WI38 (cell line): ENCODE results near the gene THBS1.

ENCODE experiments used
- H3K4me3 ChIP-seq: 2 replicates; pipeline ENCODE4 v1.5.1; 2011; ENCODE audit warnings: low read depth, mild to moderate bottlenecking, control low read depth, low read length
- TF ChIP-seq, protein P1 (sequence below): IDR thresholded peaks from 2 replicates; pipeline ENCODE4 v1.5.1; 2012; ENCODE audit warnings: low read depth, mild to moderate bottlenecking, control low read depth, low read length

THBS1 gene

DNA sequence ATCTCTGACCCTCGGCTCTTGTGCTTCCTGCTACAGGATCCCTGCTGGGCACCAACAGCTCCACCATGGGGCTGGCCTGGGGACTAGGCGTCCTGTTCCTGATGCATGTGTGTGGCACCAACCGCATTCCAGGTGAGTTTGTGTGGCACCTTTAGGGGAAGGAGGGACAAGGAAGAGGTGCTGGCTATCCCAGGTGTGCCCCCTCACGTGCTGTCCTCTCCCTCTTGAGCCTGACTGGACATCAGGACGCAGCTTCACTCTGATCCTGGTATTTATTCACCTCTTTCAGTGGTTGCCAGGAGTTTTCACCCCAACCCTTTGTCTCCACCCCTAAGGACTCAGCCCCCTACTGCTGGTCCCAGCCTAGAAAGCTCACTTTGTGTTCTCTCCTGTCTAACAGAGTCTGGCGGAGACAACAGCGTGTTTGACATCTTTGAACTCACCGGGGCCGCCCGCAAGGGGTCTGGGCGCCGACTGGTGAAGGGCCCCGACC, 960 bp downstream of the THBS1 start:
- H3K4me3 ChIP-seq = peak overlapping the region; percentile 96
- TF ChIP-seq, protein P1, sequence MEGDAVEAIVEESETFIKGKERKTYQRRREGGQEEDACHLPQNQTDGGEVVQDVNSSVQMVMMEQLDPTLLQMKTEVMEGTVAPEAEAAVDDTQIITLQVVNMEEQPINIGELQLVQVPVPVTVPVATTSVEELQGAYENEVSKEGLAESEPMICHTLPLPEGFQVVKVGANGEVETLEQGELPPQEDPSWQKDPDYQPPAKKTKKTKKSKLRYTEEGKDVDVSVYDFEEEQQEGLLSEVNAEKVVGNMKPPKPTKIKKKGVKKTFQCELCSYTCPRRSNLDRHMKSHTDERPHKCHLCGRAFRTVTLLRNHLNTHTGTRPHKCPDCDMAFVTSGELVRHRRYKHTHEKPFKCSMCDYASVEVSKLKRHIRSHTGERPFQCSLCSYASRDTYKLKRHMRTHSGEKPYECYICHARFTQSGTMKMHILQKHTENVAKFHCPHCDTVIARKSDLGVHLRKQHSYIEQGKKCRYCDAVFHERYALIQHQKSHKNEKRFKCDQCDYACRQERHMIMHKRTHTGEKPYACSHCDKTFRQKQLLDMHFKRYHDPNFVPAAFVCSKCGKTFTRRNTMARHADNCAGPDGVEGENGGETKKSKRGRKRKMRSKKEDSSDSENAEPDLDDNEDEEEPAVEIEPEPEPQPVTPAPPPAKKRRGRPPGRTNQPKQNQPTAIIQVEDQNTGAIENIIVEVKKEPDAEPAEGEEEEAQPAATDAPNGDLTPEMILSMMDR = peak; percentile 33

DNA sequence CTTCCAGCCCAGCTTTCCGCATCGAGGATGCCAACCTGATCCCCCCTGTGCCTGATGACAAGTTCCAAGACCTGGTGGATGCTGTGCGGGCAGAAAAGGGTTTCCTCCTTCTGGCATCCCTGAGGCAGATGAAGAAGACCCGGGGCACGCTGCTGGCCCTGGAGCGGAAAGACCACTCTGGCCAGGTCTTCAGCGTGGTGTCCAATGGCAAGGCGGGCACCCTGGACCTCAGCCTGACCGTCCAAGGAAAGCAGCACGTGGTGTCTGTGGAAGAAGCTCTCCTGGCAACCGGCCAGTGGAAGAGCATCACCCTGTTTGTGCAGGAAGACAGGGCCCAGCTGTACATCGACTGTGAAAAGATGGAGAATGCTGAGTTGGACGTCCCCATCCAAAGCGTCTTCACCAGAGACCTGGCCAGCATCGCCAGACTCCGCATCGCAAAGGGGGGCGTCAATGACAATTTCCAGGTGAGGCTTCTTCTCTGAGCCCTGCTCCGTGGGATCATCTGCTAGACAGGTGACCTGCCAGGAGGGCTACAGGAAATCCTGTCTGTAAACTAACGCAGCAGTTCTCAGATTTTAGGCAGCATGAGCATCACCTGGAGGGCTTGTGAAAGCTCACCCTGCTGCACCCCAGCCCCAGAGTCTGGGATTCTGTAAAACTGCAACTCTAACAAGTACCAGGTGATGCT, 1.6 kb downstream of the THBS1 start:
- peak overlapping the region; percentile 96 for H3K4me3 ChIP-seq
- TF ChIP-seq, protein P1 = no peak

DNA sequence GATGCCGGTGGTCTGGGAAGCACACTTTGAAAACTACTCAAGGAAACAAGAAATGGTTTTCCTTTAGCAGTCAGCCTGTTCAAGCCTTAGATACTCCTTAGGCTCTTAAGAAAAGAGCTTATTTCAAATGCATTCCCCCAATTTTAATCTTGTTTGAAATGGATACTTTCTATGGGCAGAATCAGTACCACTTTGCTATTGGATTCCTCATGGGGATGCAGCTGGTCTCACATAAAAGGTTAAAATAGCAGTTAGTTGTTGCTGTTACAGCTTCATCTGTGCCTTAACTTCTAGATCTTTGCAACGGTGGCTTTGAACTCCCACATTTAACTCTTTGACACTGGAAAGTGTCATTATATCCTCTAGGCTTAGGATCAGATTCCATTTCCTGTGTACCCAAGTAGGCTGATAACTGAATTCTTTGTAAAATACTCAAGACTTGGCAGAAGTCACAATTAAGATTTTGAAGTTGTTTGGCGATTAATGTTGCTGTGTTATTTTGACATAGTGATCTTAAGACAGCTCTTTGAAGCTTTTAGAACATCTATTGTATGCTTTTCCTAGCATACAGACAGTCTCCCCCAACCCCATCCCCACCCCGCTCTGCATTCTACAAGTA, 2.2 kb downstream of the THBS1 start:
- peak overlapping the region; percentile 96 for H3K4me3 ChIP-seq
- TF ChIP-seq, protein P1 = no peak

DNA sequence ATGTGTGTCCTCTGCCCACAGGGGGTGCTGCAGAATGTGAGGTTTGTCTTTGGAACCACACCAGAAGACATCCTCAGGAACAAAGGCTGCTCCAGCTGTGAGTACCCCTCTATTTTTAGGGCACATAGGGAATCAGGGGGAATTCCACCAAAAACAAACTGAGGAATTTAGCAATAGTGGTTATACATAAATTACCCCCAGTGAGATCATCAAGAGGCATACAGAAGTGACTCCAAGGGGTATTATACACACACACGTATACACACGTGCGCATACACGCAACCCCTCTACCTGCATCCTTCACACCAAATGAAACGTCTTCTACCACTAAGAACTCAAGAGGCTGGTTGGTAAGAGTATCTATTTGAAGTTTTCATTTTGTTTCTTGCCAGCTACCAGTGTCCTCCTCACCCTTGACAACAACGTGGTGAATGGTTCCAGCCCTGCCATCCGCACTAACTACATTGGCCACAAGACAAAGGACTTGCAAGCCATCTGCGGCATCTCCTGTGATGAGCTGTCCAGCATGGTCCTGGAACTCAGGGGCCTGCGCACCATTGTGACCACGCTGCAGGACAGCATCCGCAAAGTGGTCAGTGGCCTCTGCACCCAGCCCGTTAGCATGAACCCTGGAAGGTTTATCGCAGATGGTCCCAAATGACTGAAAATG, 2.9 kb downstream of the THBS1 start:
- peak overlapping the region; percentile 96 for H3K4me3 ChIP-seq
- TF ChIP-seq, protein P1 = peak; percentile 26; the same call in 1 of the 2 replicates

DNA sequence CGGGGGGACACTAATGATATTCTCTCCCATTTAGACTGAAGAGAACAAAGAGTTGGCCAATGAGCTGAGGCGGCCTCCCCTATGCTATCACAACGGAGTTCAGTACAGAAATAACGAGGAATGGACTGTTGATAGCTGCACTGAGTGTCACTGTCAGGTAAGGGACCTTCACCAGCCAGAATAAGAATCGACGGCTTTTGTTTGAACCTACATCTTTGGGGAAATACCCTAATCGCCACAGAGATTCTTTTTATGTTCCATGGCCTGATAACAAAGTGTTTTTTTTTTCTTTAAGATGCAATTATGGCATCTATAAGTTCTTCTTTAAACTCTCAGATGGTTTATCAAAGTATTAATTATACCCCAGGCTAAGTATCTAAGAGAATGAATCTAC, 3.4 kb downstream of the THBS1 start:
- TF ChIP-seq, protein P1 = no peak
- peak overlapping the region; percentile 96 for H3K4me3 ChIP-seq

DNA sequence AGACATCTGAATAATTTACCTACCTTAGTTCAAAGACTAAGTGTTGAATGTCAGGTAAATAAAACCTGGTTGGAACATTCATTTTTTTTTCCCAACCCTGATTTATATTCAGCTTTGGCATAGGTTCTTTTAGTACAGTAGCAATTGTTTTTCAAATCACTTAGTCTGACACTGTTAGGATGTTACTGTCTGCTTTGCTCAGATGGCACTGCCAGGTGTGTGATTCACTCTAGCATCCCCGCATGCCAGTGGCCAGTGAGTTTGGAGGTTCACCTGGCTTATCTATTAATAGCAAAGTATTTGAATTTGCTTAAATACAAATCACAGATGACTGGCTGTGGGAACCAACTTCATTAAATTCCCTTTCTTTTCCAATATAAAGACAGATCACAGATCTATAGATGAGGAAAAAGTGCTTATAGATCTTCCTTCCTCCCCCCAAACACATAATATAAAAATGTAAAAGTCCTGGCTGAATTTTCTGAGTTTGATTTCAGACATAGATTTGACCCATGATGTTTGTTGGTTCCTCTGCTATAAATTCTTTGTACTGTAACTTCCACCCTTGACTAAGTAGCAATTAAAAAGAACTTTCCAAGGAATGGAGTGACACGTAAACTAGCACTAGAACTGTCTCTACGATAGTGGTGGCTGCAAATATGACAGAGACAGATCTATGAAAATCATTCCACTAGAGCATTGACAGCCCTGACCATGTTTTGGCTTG, 3.9 kb downstream of the THBS1 start:
- H3K4me3 ChIP-seq = peak overlapping the region; percentile 96
- TF ChIP-seq, protein P1 = no peak
